ENCODE data around the gene GPR42.

The GPR42 gene

DNA sequence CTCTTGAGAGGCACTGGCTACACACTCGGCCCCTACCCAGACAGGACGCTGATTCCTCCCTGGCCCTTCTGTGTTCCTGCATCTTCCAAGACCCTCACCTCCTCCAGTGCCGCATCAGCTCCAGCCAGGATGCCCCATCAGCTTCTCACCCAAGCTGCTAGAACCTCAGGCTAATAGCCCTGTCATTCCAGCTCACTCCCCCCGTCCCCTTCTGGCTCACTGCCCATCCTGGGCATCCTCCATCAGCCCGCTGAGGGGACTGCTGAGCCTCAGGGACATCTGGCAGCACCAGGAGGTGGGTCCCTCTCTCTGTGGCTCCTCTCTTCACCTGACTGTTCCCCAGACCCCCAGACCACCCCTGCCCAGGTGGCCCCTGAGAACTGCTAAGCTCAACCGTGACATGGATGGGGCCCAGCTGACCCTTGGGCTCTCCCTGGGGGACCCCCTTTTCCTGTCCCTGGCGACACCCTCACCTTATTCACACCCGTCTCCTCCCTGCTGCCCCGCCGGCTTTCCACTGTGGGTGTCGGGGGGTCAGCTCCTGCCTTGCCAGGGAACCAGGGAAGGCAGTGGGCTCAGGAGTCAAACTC is 7.8 kb upstream of the GPR42 start:
- H3K9me3 ChIP-seq (ENCODE audit: severe bottlenecking), result no peaks in the 10 kb centered on the region
- H3K36me3 ChIP-seq, result no peaks in the 10 kb centered on the region
- no peaks in the 10 kb centered on the region for H3K27me3 ChIP-seq (ENCODE audit: insufficient read depth, low read depth, severe bottlenecking)
- no peak overlapping the region for H3K4me3 ChIP-seq (ENCODE audit: low read depth, low read length)
- no peak overlapping the region for H3K27ac ChIP-seq
- no peak for DNase-seq
- TF ChIP-seq, protein P1, sequence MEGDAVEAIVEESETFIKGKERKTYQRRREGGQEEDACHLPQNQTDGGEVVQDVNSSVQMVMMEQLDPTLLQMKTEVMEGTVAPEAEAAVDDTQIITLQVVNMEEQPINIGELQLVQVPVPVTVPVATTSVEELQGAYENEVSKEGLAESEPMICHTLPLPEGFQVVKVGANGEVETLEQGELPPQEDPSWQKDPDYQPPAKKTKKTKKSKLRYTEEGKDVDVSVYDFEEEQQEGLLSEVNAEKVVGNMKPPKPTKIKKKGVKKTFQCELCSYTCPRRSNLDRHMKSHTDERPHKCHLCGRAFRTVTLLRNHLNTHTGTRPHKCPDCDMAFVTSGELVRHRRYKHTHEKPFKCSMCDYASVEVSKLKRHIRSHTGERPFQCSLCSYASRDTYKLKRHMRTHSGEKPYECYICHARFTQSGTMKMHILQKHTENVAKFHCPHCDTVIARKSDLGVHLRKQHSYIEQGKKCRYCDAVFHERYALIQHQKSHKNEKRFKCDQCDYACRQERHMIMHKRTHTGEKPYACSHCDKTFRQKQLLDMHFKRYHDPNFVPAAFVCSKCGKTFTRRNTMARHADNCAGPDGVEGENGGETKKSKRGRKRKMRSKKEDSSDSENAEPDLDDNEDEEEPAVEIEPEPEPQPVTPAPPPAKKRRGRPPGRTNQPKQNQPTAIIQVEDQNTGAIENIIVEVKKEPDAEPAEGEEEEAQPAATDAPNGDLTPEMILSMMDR (IDR thresholded peaks at IDR 0.05; ENCODE audit: low read depth, low read length), result no peak

DNA sequence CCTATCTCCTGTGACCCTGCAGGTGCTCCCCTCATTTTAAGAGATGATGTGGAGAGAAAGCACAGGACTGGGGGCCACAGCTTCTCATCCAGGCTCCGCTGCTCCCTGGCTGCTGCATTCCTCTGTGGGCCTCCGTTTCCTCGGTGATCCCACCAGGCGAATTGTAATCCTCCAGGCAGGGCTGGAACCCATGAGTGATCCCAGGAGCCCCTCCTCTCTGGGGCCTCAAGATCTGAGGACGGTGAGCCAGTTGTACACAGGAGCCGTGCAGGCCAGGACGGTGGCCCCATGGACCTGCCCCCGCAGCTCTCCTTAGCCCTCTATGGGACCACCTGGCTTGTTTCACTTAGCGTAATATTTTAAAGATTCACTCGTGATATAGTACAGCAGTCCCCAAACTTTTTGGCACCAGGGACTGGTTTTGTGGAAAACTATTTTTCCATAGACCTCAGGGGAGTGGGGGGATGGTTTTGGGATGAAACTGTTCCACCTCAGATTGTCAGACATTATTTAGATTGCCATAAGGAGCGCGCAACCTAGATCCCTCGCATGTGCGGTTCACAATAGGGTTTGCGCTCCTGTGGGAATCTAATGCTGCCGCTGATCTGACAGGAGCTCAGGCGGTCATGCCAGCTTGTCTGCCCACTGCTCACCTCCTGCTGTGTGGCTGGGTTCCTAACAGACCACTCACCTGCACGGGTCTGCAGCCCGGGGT is 7.0 kb upstream of the GPR42 start:
- Histone ChIP-seq H3K36me3 (no peaks in the 10 kb centered on the region), H3K27ac (no peak overlapping the region), H3K27me3 (ENCODE audit: insufficient read depth, low read depth, severe bottlenecking) (no peaks in the 10 kb centered on the region), H3K9me3 (ENCODE audit: severe bottlenecking) (no peaks in the 10 kb centered on the region), H3K4me3 (ENCODE audit: low read depth, low read length) (no peak overlapping the region)
- no peak for DNase-seq
- TF ChIP-seq, protein P1 (IDR thresholded peaks at IDR 0.05; ENCODE audit: low read depth, low read length), result no peak

DNA sequence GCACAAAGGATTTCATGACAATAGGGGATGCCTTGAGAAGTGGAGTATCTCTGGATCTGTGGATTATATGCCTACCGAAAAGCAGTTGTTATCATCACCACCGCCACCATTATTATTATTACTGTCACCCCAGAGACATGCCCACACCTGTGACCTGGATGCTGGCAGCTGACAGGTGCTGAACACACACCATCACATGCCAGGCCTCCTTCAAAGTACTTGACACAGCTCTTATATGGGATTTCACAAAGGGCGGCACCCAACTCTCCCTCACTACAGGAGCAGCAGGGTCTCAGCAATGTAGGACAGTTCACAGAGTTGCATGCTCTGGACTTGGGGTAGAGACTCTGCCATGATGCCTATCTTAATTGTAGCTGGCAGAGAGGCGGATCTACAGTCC is 5.6 kb upstream of the GPR42 start:
- TF ChIP-seq, protein P1 (IDR thresholded peaks at IDR 0.05; ENCODE audit: low read depth, low read length), result no peak
- Histone ChIP-seq H3K27me3 (ENCODE audit: insufficient read depth, low read depth, severe bottlenecking) (no peaks in the 10 kb centered on the region), H3K9me3 (ENCODE audit: severe bottlenecking) (no peaks in the 10 kb centered on the region), H3K4me3 (ENCODE audit: low read depth, low read length) (no peak overlapping the region), H3K36me3 (no peaks in the 10 kb centered on the region), H3K27ac (no peak overlapping the region)
- DNase-seq, result no peak

DNA sequence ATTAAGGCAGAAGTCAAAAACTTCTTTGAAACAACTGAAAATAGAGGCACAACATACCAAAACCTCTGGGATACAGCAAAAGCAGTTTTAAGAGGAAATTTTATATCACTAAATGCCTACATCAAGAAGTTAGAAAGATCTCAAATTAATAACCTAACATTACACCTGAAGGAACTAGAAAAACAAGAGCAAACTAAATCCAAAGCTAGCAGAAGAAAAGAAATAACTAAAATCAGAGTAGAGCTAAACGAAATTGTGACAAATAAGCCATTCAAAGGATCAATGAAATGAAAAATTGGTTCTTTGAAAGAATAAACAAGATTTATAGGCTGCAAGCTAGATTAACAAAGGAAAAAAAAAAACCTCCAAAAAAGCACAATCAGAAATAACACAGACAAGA is 2.5 kb upstream of the GPR42 start:
- no peak overlapping the region for H3K27ac ChIP-seq
- H3K36me3 ChIP-seq, result no peaks in the 10 kb centered on the region
- TF ChIP-seq, protein P1 (IDR thresholded peaks at IDR 0.05; ENCODE audit: low read depth, low read length), result no peak
- no peaks in the 10 kb centered on the region for H3K9me3 ChIP-seq (ENCODE audit: severe bottlenecking)
- H3K4me3 ChIP-seq (ENCODE audit: low read depth, low read length), result no peak overlapping the region
- DNase-seq, result no peak
- no peaks in the 10 kb centered on the region for H3K27me3 ChIP-seq (ENCODE audit: insufficient read depth, low read depth, severe bottlenecking)

- Histone ChIP-seq H3K4me3 (ENCODE audit: low read depth, low read length) (no peak overlapping the region), H3K27me3 (ENCODE audit: insufficient read depth, low read depth, severe bottlenecking) (no peaks in the 10 kb centered on the region)
- TF ChIP-seq, protein P1 (IDR thresholded peaks at IDR 0.05; ENCODE audit: low read depth, low read length), result no peak
Observed at GRCh38 chr19:35369522-35369921, 1.3 kb upstream of the GPR42 start.

More at GRCh38 chr19:35369522-35369921, 1.3 kb upstream of the GPR42 start:
- no peak overlapping the region for H3K27ac ChIP-seq
- no peaks in the 10 kb centered on the region for H3K9me3 ChIP-seq (ENCODE audit: severe bottlenecking)
- DNase-seq, result no peak
- no peaks in the 10 kb centered on the region for H3K36me3 ChIP-seq

All from WERI-Rb-1 (cell line).